Right renal cortex interstitium (tissue), 3 donors: ENCODE measurements around the gene ARFGEF3. TPM values are rescaled to one million over a fixed set of nuclear protein-coding genes. Genes with fewer than 3 reads are reported as not detected.
"Not testable (repeated sequence)": the region's sequence is repeated elsewhere in the genome, so short reads cannot be mapped to it uniquely, and the experiment has no call there.

ENCODE experiments used
- DNase-seq, 3 donors: peaks; one replicate each; pipeline ENCODE4 v3.0.0-alpha.2; 2013; ENCODE audit warnings: low read depth in 3 of 3, low spot score in 2 of 3
- polyA plus RNA-seq, 3 donors: library from polyadenylated mRNA; unstranded; fragments of 120-200 nt; gene quantifications; one replicate each; pipeline ENCODE4 v1.2.1, GENCODE V29; 2013; ENCODE audit not compliant: insufficient read length in 3 of 3

ARFGEF3 gene
- polyA plus RNA-seq, 3 donors, result 5.7 to 6.4 (median 6.2) TPM

DNA sequence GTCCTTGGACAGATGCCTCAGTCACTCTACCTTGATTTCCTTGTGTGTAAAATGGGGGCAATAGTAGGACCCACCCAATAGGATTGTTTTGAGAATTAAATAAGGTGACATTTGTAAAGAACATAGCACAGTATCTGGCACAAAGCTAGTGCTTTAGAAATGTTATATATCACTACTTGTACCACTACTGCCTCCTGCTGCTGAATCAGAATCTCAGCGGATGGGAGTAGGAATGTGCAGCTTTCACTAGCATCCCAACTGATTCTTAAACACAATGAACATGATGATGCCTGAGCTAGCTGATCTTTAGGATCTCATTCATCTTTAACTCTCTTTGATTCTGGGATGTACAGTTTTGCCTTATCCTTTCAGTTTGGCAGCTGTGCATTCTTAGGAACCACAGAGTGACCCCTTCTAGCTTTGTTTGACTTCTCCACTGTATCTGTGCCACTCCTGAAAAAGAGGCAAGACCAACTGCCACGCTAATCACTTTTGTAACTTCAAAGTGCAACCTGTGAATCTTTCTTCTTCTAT lies 49.4 kb downstream of the ARFGEF3 start:
- no peak for DNase-seq

DNA sequence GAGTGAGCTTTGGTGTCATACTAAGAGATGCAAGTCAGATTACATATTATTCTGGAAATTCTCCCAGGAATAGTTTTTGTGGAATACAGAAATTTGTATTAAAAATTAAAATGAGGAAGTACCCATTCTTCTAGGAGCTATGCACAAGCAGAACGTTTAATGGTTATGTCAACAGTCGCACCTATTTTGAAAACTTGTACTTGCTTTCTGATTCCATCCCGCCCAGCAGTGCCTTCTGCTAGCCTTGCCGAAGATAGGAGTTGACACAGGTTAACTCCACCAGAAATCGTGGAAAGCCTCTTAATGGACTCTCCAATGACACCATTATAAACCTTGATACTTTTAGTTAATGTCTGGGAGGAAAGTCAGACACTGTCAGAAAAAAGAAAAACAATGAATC lies 49.9 kb downstream of the ARFGEF3 start:
- no peak for DNase-seq

DNA sequence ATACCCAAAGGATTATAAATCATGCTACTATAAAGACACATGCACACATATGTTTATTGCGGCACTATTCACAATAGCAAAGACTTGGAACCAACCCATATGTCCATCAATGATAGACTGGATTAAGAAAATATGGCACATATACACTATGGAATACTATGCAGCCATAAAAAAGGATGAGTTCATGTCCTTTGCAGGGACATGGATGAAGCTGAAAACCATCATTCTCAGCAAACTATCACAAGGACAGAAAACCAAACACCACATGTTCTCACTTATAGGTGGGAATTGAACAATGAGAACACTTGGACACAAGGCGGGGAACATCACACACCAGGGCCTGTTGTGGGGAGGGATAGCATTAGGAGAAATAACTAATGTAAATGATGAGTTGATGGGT lies 50.8 kb downstream of the ARFGEF3 start:
- not testable (repeated sequence) for DNase-seq

DNA sequence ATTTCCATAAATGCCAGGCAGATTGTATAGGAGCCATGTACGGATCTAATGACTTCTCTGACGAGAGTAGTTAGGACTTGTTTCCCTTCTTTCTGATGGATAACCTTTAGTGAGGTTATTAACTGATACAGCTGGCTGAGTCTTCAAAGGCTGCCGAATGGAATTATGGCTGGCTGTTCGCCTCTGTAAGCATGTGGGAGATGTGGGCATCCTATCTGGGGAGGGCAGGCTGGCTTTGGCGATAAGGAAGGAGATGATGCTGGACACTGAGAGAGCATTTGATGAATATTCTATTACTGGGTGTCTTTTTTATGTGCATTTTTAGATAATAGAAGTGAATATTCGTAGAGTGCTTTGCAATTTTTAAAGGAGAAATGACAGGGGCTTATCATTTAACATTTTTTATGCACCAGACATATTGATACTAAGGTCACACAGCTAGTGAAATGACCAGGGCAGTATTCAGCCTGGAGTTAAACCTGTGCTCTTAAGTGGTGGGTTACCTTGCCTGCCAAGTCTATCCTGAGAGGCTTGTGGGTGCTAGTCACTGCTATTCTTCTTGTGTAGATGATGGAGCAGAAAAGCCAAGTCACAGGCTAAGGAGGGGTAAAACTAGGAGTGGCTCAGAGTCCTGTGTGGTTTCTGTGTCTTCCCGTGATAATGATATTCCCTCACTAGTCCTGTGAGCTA lies 53.5 kb downstream of the ARFGEF3 start:
- DNase-seq, result no peak

DNA sequence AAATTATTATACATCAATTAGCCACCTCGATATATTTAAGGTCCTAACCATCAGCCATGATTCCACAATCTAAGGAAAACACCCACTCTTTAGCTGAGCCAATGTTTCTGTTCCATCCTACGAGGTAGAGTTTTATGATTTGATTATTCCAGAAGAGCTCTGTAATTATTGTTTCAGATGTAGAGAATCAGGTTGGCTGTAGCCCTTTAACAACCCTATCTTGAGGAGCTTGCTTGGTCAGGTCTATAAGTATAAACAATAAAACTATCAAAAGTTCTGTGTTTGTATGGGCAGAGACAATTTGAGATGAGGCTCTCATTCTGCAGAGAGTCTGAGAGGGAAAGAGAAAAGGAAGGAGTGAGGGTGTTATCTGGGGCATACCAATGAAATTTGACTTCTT lies 56.7 kb downstream of the ARFGEF3 start, which contains the start of gene PBOV1:
PBOV1 (minus strand) TSS at position 43 of the 400 bp plus-strand sequence. CDS start 96 bp downstream, outside the sequence.
- DNase-seq, result no peak

DNA sequence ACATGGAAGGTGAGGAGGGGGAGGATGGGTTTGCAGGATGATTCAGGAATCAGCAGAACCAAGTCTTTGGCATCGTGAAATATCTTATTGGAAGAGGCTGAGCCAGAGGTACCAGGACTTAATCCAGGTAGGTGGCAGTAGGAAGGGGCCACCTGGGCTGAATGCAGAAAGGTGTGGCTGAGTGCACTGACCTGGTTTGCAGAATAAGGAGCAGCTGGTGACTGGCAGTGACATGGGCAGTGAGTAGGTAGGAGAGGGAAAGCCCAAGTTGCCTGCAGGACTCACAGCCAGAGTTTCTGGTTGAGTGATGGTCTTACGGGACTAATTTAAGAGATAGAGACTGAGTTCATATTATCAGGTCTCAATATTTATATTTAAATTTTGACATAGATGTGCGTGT lies 57.7 kb downstream of the ARFGEF3 start:
- no peak for DNase-seq

DNA sequence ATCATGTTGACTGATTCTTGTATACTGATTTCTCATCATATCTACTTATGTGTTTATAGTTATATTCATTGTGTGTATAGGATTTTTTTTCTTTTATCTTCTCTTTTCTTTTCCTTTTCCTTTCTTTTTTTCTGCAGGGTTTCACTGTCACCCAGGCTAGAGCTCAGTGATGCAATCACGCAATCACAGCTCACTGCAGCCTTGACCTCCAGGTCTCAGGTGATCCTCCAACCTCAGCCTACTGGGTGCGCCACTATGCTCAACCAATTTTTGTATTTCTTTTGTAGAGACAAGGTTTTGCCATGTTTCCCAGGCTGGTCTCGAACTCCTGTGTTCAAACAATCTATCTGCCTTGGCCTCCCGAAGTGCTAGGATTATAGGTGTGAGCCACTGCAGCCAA lies 58.2 kb downstream of the ARFGEF3 start:
- DNase-seq, result no peak

DNA sequence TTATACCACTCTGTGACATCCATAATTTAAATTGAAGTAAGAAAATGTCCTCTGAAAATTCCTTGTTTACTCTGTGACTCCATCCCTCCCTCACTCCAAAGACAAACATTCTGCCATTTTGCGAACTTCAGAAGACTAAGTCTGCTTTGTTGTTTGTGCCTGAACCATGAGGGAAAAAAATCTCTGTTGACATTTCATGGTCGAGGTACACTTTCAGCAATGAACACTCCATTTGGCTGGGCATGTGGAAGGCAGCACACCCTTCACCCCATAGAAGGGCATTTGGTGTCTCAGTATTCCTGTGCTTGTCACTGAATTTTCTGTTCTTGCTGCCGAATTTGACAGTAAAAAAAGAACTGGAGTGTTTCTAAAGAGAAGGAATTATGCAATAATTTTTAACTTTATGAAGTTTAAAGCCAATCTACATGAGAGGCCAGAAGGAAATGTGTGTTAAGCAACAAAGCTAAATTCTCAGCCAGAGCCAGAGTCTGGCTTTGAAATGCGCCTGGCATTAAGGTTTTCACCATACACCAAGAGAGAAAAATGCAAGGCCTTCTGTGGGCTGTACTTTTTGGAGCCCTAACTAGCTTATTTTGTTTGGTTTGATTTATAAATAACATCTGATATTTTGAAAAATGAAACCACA lies 61.3 kb downstream of the ARFGEF3 start:
- DNase-seq, result no peak

DNA sequence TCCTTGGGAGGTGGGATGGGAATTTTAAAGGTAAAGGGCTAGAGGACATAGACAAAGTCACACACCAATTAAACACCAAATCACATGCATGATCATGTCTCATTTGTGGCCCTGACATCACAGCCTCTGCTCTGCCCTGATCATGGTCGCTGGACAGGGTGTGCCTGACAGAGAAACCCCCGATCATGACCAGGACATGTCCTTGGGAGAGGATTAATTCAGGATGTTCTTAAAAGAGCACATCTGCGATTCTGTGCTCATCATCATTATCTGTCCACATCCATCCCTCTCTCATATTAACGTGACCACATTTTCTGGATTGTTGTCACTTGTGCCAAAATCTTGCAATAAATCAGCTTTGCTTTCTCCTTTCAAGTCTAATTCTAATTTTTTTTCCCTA lies 64.2 kb downstream of the ARFGEF3 start:
- no peak for DNase-seq

DNA sequence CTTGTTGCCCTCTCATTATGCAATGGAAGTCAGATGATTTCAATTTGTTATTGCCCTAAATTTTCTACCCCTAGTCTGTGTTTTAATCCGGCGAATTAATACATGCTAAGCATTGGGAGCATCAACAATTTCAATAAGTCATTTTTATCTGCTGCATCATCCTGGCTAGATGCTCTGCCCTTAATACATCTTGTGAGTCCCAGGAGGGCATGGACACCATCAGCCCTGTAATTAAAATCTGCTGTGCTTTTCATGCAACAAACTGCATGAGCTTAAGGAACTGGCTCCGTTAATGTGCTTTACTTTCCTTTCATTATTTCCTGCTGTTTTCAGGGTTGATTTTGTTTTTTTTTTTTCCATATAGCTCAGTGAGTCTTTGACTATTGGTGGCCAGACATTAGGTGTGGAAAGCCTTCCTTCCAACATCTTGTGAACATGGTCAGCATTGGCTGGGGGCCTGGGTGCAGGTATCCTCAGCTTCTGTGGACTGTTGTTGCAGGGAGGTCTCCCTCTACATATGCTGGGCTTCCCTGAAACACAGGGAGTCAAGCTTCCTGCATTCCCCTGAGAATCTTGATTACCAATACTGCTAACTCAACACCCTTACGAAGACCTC lies 65.1 kb downstream of the ARFGEF3 start:
- DNase-seq, result no peak

DNA sequence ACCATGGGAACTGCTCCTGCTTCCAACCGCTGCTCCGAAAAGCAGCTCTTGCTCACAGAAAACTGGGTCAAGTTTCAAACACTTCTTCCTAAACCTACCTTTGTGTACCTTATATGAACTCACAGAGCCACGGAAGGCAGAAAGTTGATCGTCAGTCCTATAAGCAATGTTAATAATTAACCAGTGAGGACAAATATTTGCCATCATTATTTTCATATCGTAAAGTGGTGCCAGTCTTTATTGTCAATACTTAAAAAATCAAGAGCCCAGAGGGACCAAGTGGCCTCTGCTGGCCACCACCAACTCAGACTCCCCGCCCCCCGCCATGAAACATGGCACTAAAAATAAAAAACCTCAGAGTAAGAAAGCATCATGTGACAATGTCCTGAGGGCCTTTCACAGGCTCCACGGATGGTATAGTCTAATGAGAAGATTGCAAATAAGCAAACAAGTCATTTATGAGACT lies 65.6 kb downstream of the ARFGEF3 start:
- no peak for DNase-seq

DNA sequence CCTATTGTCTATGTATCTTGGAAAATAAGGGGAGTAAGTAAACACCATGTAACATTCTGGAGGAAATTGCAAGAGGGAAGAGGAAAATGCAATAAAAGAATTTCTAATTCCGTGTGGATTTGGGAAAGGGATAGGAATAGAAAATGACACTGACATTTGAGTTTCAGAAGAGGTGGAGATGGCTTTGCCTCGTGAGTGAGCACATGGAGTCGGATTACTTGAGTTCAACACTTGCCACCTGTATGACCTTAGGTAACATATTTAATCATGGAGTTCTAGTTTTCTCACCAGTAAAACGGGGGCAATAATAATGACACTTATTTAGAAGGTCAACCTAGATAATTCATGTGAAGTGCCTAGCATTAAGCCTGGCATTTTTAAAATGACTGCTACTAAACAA lies 67.3 kb downstream of the ARFGEF3 start:
- no peak for DNase-seq

DNA sequence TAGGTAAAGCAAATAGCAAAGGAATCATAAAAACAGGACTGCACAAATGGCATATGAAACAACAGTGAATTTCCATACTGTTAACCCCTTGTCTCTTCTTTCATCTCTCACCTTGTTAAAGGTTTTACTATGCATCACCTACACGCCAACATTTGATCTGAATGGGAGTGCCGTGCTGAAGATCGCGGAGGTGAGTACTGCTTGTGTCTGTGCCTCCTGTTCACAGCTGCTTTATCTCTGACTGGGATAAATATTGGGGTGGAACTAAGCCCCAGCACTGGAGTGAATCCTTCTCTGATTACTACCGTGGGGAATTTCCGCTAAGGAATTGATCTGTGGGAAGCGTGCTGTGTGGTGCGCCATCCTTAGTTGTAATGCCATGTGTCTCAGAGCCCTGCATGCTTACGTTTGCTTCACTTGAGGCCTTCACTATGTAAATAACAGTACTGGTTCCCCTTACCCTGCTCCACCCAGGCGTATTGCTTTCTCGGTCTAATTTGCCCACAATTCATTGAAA lies 68.0 kb downstream of the ARFGEF3 start:
- no peak for DNase-seq

DNA sequence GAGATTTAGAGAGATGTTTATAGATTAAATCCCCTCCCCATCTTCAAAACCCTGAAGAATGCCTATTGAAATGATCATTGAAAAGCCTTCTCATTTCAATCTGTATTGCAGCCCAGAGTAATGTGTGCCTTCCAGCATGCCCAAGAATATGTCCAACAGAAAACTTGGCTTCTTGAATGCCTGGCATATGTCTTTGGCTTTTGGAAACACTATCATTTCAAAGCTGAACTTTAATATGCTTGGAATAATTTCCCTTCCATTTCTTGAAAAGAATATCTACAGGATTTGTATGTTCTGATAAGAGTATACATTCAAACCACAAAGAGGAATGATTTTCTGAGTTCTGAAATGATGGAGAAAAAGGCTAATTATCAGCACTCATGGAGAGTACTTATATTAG lies 68.5 kb downstream of the ARFGEF3 start:
- no peak for DNase-seq

DNA sequence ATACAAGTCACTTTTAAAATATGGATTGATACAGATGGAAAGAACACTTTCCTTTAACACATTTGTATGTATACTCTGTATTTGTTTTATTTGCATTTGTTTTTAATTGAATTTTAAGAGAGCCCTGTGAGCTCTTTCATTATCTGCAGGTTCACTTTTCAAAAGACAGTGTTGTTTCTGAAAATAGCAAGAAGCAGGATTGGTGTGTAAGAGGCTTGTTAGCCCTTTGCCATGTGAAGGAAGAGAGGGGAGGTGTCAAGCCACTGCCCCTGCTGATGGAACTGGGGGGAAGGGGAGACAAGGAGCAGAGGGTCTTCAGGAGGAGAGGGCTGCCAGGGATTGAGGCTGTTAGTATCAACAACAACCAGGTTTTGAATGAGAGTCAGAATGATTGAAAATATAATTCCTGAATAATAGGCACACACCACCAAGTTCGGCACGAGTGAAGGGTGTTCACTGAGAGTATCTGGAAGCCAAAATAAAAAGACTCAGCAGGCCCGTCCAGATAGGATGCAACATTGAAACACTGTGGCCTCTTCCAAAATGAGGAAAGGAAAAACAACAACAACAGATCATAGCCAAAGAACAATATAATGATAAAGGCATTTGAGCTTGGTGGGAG lies 69.1 kb downstream of the ARFGEF3 start:
- DNase-seq, result no peak

DNA sequence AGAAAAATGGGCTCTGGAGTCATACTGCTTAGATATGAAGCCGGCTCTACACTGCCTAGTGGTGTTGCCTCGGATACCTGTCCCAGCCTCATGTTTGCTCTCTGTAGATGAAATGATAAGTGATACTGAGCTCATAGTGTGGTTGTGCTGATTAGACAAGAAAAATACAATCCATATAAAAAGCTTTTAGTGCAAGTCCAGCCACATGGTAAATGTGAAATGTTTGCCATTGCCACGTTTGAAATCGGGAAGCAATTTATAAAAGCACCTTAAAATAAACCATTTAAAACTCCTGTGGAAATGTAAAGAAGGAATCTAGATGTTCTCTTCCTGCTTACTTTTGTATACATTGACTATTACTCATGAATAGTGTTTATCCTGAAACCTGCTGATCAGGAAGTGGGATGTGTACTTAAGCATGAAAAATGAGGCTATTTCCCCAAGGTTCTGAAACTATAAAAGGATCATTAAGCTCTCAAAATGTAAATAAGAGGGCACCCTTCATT lies 69.7 kb downstream of the ARFGEF3 start:
- DNase-seq, result no peak

DNA sequence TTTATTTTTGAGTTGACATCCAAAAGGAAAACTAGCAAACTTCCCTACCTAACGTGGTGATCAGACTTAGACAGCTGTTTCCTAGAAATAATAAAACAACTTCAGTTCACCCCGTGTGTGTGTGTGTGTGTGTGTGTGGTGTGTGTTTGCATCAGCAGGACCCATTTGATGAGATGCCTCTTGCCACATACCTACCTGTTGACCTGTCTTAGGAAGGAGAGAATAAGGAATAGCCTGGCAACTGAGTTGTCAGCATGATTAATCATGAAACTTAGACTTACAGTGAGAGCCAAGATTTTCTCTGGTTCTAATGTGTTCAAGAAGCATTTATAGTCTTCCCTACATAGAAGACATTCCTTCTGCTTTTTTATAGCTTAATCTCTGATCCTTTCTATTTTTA lies 72.6 kb downstream of the ARFGEF3 start:
- DNase-seq, result no peak

DNA sequence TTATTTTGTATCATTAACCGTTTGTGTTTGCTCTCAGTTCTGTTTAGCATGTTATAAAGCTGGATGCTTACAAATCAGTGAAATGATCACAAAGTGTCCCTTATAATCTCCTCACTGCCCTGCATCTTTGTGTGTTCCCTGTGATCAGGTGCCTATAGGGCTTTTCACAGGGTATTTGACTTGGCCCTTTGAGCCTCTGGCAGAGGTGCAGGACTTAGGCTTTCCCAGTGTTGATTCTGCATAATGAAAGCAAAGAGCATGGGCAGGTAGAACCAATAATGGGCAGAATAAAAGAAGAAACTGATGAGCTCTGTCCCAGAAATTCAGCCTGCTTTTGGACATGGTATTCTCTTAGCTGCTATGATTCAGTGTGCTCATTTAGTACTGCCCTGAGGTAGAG lies 73.5 kb downstream of the ARFGEF3 start:
- no peak for DNase-seq

DNA sequence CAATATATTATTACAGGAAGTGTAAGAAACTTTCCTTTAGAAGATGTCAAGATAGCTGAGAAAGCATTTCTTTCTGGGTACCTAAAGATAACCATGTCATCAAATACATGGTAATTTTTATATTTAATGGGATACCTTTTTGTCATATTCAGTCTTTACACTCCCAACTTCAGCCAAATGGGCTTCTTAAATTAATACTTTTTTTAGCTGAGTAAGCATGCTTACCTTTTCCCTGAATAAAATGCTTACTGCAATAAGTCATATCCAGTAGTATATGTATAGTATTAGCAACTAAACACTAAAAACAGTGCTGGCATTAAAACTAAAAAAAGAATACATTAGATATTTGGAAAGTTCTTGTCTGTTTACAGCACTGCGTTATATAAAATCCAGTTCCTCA lies 74.0 kb downstream of the ARFGEF3 start:
- DNase-seq, result no peak

DNA sequence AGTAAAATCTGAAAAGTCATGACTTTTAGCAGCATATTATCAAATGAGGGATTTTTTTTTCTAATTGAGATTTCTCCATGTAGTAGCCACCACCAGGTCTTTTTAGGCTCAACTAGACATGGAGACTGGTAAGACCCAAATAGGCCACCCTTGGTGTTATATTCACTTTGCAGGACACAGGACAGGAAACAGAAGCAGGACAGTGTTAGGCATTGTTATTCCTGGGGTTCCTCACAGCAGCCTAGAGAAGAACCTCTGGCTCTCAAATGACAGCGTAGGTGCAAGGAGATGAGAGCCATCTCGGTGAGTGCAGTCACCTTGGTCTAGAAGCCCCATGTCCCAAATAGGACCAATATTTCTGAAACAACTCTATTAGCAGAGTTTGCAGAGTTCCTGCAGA lies 75.7 kb downstream of the ARFGEF3 start:
- no peak for DNase-seq

DNA sequence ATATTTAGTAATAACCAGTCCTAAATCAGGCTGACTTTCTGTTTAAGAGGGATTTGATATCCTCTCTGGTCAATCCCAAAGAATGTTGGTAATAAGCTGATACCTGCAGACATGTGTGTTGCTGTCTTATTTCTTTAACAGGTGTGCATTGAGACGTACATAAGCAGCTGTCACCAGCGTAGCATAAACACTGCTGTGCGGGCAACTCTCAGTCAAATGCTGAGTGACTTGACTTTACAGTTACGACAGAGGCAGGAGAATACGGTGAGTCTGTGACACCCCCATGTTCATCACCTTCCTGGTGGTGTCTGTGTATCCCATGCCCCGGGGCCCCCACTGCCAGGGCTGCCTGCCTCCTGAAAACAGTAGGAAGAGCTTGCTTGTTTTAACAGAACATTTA lies 76.6 kb downstream of the ARFGEF3 start:
- DNase-seq, result no peak
